CD4-positive, alpha-beta T cell treated with Interleukin-4 for 1 hour (primary cell): ENCODE data around the gene TICAM2.

Experiments
- DNase-seq, 2 donors: peaks; one replicate each; pipeline ENCODE4 v3.0.0-alpha.2; 2020 to 2022

TICAM2 gene

GRCh38 chr5:115561176-115561575 is 41.1 kb downstream of the TICAM2 start:
- no peak for DNase-seq

DNA sequence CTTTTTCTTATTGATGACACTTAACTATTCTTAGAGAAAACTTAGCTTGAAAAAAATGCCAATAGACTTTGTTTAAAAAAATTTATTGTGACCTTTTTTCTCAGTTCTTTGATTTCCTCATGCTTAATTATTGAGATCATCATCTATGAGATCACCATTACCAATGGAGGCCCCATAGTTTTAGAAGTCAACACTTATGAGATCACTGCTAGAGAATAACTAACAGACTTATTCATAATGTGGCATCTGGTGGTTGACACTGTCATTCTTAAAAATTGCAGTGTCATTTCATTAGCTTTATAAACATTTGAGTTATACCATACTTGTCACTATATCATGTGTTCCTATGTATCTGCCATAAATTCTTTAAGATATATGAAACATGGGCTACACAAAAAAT is 42.8 kb downstream of the TICAM2 start:
- no peak for DNase-seq

DNA sequence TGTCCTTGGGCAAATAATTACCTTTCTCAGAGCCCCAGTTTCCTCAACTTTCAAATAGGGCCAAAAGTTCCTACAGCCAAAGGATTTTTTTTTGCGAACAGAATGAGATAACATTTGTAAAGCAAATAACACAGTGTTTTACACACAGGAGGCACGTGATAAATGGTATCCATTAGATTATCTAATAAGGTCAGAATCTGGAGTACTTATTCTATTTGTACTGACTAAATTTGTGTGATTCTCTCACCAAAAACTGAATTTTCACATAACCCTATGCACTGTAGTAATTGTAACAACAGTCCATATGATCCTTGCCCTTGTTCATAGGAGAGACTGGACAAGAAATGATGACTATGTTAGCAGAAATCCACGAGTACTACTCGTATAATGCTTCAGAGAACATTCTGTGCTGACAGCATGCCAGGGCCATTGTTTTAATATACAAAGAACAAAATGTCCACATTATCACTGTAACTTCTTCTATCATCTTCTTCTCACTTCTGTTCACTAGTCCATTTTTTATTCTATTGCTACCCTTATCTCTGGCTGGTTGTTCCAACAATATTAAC is 43.8 kb downstream of the TICAM2 start:
- DNase-seq: no peak

DNA sequence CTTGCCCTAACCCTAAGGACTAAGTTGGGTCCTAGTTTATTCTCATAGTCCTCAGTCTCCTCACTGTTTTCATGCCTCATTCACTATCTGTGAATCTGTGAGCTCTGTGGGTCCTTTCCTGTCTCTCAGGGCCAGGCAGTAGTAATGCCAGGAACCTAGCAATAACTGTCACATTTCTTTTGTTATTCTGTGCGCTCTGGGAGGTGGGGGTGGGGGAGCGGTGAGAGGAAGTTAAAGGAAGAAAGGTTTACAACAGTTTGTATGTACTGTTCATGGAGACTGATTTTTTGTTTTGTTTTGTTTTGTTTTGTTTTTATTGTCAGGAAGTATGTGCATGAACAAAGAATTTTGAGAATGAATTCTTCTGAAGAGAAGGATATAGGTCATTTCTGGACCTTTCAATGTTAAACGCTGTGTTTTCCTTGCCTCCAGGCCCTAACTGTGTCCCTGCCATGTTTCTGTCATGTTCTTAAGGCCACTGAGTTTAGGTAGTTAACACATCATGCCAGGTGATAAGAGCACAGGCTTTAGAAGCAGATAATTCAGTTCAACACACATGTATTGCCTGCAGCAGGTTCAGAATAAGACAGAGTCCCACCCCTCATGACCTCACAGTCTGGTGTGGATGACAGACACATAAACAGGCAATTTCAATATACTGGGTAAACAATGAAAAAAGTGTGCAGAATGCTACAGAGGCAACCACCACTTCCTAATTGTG is 44.5 kb downstream of the TICAM2 start:
- no peak for DNase-seq

GRCh38 chr5:115556276-115556675 is 46.0 kb downstream of the TICAM2 start:
- DNase-seq: no peak

GRCh38 chr5:115555084-115555633 is 47.1 kb downstream of the TICAM2 start:
- DNase-seq: no peak

DNA sequence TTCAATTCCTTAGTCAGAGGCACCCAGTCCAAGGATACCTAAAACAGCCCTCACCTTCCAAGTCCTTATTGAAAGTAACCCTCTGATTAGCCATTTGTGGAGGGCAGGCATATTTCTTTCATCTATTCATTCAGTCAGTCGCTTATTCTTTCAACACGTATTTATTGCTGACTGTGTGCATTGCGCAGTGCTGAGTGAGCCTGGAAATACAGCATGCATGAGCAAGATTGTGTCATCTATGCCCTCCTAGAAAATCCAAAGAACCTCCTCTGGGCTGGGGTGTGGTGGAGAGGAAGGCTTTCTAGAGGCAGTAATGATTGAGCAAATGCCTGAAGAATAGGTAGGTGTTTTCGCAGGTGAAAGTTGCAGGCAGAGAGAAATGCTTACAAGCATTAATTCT is 49.2 kb downstream of the TICAM2 start:
- DNase-seq: no peak

DNA sequence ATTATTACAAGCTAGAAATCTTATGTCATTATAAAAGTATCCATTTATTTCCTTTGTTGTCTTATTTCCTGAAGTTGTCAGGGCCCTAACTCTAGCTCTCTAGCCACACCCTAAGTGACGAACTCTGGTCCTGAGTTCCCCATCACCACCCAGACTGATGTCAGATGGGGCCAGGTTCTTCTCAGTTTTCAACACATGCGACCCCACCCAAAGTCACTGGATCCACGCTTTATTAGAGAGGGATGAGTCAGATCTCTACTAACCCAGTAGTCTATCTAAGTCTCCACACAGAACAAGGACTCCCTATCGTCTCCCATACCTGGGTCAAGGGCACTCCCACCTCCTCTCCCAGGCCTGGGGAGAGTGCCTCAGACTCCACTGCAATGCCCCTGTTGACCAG is 50.9 kb downstream of the TICAM2 start:
- peak; percentile 14 to 60 for DNase-seq

DNA sequence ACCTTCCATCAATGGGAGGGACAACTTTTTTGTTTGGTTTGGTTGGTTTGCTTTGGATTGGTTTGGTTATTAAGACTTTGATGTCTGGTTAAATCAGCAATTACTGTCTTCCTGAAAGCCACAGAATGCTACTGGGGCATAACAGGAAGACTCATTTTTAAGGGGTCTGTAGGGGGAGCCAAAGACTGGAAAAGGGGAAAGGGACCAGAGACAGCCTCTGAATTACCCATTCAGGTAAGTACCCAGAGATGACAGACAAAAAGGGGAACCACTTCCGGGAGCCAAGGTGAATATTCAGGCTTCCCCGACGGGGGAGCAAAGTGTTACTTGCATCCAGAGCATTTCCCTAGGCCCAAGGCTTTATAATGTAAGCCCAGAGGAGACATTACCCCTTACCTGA is 53.1 kb downstream of the TICAM2 start:
- peak in 1 of 2 donors; percentile 15 for DNase-seq

DNA sequence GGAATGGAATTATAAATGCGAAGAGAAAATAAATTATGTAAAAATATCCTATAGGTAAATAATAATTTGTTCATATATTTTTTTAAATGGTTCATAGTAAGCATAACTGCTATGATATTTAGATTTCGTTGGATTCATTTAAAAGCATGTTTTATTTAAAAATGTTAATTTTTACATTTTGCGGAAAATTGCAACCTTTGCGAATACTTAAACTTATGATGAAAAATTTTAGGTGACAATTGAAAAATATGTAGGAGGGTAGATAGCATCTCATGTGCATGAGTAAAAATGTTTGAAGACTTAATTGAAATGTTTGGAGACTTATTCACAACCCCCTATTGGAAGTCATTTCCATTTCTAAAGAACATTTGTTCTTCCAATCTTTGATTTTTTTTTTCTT is 53.6 kb downstream of the TICAM2 start:
- no peak for DNase-seq

DNA sequence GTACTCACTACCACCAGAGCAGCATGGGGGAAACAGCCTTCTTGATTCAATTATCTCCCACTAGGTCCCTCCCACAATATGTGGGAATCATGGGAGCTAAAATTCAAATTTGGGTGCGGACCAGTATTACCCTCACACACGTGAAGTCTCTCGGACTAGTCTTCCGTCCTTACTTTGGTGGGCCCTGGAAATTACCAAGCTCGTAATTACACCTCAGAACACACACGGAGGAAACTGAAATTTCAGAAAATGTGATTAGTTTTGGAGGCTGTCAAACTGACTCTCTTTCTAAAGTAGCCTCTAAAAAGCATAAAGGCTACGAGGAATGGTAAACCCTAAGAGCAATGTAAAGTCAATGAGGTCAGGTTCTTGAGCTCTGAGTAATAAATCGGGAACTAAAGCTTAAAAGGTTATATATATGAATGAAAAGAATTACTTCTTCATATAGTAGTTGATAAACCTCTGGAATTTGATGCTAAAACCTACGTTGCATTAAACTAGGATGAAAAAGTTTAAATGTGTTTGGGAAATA is 56.9 kb downstream of the TICAM2 start:
- no peak for DNase-seq

GRCh38 chr5:115544436-115545350 is 57.6 kb downstream of the TICAM2 start, which contains the start of gene FEM1C:
TSS of gene FEM1C (minus strand) at chr5:115544775. CDS start at chr5:115543493, 1,282 bp downstream.
- DNase-seq: peak; percentile 95 to 96

GRCh38 chr5:115544043-115544435 is 58.2 kb downstream of the TICAM2 start:
- DNase-seq: peak; percentile 54 to 59

GRCh38 chr5:115543365-115544042 is 58.8 kb downstream of the TICAM2 start:
- DNase-seq: no peak

DNA sequence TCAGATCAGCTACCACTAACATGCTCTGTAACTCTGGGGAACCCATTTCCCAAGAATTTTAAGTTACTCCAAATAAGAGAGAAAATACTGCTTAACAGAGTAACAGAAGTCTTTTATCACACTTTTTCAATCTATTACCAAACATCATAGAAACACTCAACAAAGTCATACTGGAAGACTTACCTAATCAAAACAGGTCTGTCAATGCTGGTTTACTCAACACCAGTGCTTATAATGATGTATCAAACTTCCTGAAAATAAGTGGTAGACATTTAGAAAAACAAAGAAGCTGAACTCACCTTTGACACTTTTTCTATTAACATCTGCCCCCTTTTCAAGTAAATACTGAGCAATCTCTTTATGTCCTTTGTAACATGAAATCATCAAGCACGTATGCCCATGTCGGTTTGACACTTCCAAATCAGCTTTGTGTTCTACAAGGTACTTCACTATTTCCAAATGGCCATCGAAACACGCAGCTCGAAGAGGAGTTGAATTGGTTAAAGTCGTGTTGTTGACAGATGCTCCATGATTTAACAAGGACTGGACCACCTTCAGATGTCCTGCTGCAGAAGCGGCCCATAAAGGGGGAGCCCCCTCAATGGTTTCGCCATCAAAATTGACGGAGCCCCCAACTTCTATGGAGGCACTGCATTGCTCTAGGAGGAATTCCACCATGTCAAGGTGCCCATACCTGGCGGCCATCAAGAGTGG is 59.5 kb downstream of the TICAM2 start:
- no peak for DNase-seq

- DNase-seq: no peak
Observed at GRCh38 chr5:115542086-115542485, 60.2 kb downstream of the TICAM2 start.

DNA sequence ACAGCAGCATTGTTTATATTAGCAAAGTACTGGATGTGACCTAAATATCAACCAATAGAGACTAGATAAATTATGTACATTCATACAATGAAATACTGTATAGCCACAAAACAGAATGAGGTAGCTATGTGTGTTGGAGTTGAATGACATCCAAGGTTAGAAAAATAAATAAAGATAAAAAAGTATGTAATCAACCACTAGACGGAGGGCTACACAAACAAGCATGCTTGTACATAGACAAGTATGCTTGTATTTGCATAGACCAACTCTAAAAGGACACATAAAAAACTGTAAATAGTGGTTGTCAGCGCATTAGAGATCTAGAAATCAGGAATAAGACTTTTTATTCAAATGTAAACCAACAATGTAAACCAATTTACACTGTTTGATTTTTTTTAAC is 60.7 kb downstream of the TICAM2 start:
- DNase-seq: no peak

- DNase-seq: no peak
Observed at GRCh38 chr5:115535479-115536035, 66.7 kb downstream of the TICAM2 start.

DNA sequence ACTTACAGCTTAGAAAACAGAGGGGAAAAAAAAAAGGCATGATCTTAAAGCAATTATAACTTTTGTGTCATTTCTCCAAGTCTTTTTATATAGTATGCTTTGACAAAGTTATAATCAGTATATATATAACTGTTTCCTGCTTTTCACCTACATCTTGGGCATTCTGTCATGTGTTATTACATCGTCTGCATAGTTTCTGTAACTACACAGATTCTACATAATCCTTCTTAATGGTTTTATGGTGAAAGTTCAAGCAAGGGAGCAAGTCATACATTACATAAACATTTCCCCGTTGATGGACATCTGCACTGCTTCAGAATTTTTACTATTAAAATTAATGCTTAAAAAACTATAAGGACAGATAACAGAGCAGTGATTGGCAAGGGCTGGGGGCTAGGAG is 69.8 kb downstream of the TICAM2 start:
- no peak for DNase-seq

GRCh38 chr5:115531787-115532367 is 70.4 kb downstream of the TICAM2 start:
- no peak for DNase-seq

DNA sequence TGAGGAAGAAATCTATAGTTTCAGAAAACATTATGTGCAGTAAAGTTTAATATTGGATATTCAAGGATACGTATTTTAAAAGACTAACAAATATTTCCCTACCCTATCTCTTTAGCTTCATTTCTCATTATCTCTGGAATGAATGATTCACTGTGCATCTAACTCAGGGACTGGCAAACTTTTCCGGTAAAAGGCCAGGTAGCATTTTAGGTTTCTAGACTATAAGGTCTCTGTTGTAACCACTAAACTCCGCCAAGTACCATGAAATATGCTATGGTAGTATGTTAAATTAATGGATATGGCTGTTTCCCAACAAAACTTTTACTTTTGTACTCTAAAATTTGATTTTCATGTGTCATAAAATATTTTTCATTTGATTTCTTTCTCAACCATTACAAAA is 70.9 kb downstream of the TICAM2 start:
- DNase-seq: no peak
